Activated CD8-positive, alpha-beta memory T cell treated with anti-CD3 and anti-CD28 coated beads for 4 hours (primary cell): ENCODE data around the gene RNF166.
"Not testable (repeated sequence)": the region's sequence is repeated elsewhere in the genome, so short reads cannot be mapped to it uniquely, and the experiment has no call there.

Experiments
- DNase-seq, 2 donors: peaks; one replicate each; pipeline ENCODE4 v3.0.0-alpha.2; 2020; ENCODE audit warnings: low read depth in 2 of 2

The RNF166 gene

DNA sequence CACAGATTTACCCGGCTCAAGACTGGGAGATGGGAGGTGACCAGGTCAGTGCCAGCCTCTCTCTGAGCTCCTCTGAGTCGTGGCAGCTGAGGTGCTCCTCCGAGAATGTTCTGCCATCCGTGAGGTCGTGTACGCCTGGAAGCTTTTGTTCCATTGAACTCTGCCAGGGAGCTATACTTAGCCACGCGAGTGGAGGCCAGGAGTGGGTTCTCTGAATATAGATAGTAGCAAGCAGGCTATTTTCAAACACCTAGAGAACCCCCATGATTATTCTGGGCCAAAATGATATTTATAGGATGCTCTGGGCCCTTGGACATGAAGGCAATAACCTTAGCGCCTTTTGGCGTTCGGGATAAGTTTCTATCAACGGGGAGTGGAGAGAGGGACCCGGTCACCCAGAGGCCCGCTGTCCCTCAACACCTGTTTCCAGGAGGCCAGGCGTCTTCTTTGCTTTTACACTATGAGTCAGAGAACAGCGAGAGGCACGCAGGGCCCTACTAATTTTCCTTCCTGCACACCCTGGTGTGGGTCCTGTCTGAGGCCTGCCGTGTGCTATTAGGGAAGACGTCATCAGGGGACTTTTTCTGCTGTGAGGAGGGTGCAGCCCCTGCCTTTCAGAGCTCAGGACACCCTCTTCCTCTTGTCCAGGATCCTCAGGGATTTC lies 32.4 kb downstream of the RNF166 start:
- no peak for DNase-seq

GRCh38 chr16:88672776-88673175 lies 33.4 kb downstream of the RNF166 start:
- DNase-seq = no peak

DNA sequence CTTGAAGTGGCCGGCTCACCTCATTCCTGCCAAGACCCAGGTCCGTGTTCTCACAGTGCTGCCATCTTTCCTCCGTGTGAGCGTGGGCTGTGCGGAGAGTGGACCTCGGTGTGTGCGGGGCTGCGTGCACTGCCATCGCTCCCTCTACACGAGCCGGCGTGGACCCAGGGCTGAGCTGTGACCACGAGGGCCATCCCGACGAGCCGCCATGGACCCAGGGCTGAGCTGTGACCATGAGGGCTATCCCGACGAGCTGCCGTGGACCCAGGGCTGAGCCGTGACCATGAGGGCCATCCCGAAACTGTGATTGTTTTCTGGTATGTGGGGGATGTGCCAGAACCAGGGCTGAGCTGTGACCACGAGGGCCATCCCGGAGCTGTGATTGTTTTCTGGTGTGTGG lies 34.4 kb downstream of the RNF166 start:
- DNase-seq = no peak

GRCh38 chr16:88669980-88670379 lies 36.2 kb downstream of the RNF166 start:
- no peak for DNase-seq

DNA sequence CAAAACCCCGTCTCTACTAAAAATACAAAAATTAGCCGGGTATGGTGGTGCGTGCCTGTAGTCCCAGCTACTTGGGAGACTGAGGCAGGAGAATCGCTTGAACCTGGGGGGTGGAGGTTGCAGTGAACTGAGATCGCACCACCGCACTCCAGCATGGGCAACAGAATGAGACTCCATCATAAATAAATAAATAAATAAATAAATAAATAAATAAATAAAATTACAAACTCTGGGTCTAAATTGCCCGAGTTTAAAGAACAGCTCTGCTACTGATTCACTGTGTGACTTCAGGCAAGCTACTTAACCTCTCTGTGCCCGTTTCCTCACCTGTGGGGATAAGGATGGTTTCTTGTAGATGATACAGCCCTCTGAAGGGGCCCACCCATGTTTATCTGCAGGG lies 36.7 kb downstream of the RNF166 start:
- not testable (repeated sequence) for DNase-seq

GRCh38 chr16:88667461-88667860 lies 38.7 kb downstream of the RNF166 start:
- no peak for DNase-seq

DNA sequence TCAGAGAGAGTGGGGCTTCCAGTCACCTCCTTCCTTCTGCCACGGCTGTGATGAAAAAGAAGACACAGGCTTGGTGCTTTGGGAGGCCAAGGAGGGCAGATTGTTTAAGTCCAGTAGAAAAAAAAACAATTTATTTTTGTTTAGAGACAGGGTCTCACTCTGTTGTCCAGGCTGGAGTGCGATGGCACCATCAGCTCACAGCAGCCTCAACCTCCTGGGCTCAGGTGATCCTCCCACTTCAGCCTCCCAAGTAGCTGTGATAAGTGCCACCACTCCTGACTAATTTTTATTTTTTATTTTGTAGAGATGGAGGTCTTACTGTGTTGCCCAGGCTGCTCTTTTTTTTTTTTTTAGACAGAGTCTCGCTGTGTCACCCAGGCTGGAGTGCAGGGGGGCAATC lies 40.6 kb downstream of the RNF166 start:
- no peak for DNase-seq

GRCh38 chr16:88665148-88665547 lies 41.1 kb downstream of the RNF166 start:
- DNase-seq = no peak

GRCh38 chr16:88662843-88663606 lies 43.2 kb downstream of the RNF166 start, which contains the start of gene MVD:
Gene MVD (minus strand): TSS chr16:88663091. CDS start chr16:88663080, 11 bp downstream.
- peak; percentile 88 to 92 for DNase-seq

- no peak for DNase-seq
Measured at GRCh38 chr16:88662222-88662842, 43.9 kb downstream of the RNF166 start.

- DNase-seq = no peak
Measured at GRCh38 chr16:88661468-88661867, 44.7 kb downstream of the RNF166 start.

- DNase-seq = no peak
Measured at GRCh38 chr16:88659160-88659559, 47.0 kb downstream of the RNF166 start.

GRCh38 chr16:88658714-88659113 lies 47.5 kb downstream of the RNF166 start:
- no peak for DNase-seq

- DNase-seq = no peak
Measured at GRCh38 chr16:88657371-88657770, 48.8 kb downstream of the RNF166 start.

DNA sequence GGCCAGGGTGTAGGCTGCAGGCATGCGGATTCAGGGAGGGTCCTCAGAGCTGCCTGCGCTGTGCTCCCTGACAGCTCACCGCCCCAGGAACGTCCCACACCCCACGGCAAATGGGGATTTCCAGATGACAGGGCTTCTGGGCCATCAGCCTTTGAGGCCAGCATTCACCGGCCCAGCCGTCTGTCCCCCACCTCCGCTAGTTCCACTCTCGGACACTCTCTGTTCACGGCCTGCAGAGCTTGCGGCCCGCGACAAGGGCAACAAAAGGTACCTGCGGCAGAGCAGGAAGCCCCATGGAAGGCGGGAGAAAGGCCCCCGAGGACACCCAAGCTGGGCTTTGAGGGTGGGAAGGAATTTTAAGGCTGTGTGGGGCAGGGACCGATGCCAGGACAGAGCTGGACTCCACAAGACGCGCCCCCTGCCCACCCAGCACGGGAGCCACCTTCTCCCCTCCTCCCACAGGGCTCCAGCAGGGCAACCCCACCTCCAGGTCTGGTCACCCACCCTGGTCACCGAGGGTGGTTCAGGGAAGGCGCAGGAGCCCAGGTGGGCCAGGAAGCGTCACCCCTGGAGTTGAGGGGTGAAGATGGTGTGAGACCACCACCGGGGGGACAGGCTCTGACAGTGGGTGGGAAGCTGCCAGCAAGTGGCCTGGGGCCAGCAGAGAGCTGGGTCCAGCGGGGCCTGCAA lies 49.8 kb downstream of the RNF166 start:
- no peak for DNase-seq

DNA sequence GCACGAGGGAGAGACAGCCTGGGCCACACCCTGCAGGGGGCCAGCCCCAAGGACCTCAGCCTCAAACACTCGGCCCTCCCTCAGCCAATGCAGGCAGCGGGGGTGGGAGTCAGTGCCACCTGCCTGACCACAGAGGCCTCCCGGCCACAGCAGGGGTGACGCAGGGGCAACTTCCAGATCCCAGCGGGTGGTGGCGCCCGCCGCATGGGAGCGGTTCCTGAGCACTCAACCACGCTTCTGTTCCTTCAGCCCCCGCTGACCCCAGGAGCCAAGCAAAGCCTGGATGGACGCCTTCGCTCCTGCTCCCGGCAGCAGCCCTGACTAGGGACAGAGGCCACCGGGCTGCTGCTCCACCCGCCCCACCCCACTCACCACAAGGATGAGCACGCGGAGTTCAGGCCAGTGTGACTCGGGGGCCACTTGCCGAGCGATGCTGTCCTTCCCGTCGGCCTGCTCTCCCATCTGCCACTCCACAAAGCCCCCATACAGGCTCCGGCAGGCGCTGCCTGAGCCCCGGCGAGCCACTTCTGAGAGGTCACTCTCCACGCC lies 50.4 kb downstream of the RNF166 start:
- DNase-seq = no peak

DNA sequence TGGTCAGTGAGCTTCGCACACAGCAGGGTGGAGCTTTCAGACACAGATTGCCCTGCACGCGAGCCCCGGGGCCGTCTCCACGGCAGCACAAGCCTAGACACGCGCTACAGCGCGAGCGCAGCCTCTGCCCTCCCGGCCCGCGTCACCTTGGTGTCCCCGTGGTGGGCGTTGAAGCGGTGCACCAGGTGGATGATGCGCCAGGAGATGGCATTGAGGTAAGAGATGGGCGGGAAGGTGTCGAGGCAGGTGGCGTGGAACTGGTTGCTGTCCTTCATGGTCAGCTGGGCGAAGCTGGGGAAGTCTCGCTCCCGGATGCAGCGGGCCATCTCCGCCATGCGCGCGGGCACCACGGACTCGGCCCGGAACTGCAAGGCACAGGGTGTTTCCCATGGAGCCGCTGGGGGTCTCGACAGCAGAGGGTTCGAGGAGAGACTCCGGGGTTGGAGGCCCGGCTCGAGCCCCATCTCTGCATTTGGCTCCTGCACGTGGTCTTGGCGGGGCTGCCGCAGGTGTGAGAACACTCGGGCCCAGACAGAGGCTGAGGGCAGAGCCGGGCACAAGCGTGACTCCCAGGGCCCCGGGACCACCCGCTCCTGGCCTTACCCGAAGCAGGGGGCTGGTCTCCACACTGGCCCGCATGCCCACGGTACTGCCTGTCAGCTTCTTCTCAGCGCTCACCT lies 51.0 kb downstream of the RNF166 start:
- no peak for DNase-seq

DNA sequence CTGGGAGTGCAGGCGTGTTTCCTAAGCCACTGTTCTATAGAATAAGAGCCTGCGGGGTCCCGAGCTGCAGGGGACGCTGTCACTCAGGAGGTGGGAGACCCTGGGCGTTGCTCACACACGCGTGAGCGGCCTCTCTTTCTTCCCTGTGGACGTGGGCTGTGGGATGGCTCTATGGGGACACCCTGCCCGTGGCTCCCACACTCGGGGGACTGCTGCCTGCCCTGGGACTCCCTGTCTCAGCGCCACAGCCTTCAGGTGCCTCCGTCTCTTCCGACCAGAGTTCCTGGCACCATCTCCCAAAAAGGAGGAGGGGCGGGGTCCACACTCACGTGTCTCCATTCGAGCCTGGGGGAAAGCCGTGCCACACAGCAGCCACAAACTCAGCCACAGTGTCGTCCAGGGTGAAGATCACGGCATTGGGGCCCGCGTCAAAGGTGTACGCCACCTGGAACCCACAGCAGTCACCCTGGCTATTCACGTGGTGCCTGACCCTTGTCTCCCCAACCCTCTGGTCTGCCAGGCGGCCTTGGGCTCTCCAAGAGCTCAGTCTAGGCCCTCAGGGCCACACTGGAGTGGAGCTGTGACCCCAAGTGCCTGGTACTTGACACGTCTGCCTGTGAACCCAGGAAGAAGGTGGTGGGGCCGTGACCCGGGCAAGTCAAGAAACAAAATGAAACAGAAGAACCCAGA lies 51.7 kb downstream of the RNF166 start:
- DNase-seq = no peak

DNA sequence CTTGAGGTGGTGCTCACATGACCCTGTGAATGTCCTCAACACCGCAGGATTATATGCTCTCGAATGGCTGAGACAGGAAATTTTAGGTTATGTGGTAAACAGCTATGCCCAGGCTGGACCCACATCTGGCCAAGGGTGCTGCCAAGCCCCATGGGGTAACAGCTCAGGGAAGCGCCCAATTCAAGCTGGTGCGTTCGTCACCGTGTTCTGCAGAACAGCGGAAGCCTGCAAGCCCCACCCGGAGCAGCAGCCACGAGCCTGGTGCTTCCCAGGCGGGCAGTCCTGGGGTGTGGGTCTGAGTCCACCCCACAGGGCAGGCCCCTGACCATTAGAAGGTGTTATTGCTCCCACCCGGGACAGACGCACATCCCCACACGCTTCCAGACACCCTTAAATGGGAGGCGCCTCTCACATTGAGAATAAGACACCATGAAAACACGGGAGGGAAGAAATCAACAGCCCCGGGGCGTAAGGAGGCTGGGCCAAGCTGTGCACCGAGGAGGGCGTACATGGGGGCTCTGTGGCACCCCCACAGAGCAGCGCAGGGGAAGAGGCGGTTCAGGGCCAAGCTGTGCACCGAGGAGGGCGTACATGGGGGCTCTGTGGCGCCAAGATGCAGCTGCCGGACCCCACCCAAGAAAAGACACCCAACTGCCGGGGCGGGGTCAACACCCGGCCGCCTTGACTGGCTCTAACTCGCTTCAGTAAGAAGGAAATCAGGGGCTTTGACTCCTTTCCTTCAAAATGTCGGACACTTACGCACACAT lies 52.4 kb downstream of the RNF166 start:
- DNase-seq = no peak

DNA sequence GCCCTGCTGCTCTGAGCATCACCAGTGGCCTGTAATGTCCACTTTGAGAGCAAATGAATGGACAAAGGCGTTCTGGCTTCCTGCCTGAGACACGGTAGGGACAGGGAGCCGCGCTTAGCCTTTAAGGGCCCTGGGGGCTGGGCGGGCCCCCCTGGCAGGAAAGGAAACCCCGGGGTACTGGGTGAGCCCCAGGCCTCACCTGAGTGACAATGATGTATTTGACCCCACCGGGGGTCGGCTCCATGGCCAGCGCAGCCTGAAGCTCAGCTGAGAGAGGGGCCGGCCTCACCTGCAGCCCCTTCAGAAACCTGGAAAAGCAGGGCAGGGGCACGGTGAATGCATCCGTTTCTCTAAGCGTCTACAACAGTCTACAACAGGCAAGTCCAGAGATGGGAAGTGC lies 53.1 kb downstream of the RNF166 start:
- no peak for DNase-seq
